LNCaP clone FGC (cell line): ENCODE data around the gene RGS16.

ENCODE experiments used
- DNase-seq: peaks from one replicate; pipeline ENCODE4 v3.0.0-alpha.2; 2011; ENCODE audit warnings: low read depth
- H3K4me3 ChIP-seq: 2 replicates; pipeline ENCODE4 v1.5.1; 2011; ENCODE audit warnings: mild to moderate bottlenecking, low read depth, low read length, control low read depth
- TF ChIP-seq, protein P1 (sequence below): IDR thresholded peaks from 2 replicates; pipeline ENCODE4 v1.5.1; 2012; ENCODE audit warnings: mild to moderate bottlenecking; ENCODE audit not compliant: control insufficient read depth, insufficient read depth; ENCODE audit errors: extremely low read depth

The RGS16 gene

DNA sequence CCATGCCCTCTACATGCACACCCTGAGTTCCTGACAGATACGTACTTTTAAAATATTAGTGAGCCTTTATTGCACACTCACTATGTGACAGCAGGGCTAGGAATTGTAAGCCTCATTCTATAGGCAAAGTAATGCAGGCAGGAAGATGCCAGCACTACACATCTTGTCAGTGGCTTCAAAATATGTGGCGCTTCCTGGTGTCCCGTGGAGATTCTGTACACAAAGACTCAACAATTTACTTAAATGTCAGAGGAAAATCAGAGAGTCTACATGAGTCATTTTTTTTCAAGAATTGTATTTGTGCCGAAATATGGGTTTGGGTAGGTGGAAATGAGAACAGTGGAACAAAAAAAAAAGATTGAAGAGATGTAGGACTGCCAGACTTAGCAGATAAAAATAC, 42.7 kb downstream of the RGS16 start:
- no peak overlapping the region for H3K4me3 ChIP-seq
- TF ChIP-seq, protein P1, sequence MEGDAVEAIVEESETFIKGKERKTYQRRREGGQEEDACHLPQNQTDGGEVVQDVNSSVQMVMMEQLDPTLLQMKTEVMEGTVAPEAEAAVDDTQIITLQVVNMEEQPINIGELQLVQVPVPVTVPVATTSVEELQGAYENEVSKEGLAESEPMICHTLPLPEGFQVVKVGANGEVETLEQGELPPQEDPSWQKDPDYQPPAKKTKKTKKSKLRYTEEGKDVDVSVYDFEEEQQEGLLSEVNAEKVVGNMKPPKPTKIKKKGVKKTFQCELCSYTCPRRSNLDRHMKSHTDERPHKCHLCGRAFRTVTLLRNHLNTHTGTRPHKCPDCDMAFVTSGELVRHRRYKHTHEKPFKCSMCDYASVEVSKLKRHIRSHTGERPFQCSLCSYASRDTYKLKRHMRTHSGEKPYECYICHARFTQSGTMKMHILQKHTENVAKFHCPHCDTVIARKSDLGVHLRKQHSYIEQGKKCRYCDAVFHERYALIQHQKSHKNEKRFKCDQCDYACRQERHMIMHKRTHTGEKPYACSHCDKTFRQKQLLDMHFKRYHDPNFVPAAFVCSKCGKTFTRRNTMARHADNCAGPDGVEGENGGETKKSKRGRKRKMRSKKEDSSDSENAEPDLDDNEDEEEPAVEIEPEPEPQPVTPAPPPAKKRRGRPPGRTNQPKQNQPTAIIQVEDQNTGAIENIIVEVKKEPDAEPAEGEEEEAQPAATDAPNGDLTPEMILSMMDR, result no peak
- no peak for DNase-seq

DNA sequence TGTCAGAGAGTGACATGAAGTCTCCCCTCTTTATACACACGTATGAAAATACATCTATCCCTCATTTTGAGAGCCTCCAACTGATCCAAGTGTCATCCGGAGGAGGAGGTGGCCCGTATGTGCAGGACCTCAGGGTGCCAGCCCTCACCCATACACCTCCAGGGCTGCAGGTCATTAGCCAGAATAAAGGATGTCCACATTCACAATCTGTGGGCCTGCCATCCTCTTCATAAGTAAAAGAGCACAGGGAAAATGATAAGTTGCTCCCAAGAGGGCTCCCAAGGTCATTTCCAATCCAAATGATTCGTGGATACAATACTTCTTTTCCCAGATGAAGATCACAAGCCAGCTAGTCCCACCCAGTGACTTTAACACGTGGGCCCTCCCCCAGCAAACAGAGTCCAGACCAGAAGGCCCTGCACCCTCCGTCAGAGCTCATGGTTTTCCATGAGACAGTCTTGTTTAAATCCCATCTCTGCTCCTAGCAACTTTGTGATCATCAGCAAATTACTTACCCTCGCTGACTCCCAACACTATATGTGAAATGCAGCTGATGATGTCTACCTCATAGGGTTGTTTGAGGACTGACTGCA, 43.7 kb downstream of the RGS16 start:
- TF ChIP-seq, protein P1, result no peak
- no peak for DNase-seq
- H3K4me3 ChIP-seq, result no peak overlapping the region

DNA sequence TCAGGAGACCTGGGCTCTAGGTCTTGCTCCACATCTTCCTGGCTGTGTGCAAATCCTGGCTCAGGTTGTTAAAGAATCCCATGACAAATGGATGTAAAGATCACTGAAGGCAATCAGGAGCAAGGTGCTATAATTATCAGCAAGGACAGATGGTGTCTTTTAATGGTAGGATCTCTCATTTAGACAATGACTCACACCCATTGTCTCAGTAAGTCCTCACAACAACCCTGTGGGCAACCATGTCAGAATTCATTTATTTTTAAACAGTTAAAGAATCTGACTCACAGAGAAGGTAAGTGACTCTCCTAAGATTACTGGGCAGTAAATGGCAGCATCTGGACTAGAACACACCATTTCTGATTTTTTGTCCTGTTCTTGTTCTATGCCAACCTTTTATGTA, 47.9 kb downstream of the RGS16 start:
- no peak for DNase-seq
- TF ChIP-seq, protein P1, result no peak

DNA sequence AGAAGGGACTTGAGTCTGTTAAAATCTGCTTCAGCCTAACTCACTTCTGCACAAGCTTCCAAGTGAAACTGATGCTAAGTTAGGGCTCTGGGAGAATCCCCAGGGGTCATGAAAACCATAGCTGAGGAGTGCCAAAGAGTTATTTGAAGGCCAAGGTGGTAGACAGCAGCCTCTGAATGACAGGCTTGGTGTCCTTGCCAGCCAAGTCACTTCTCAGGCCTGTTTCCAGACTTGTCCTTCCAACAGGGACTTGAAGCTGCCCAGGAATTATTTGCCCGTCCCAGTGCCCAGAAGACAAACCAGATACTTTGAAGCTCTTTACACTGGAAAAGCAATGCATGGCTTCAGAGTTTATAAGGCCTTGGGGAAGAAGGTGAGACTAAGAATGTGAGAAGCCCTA, 48.7 kb downstream of the RGS16 start:
- H3K4me3 ChIP-seq, result no peak overlapping the region
- TF ChIP-seq, protein P1, result no peak
- no peak for DNase-seq

More for the DNA sequence above, 47.9 kb downstream of the RGS16 start:
- no peak overlapping the region for H3K4me3 ChIP-seq

DNA sequence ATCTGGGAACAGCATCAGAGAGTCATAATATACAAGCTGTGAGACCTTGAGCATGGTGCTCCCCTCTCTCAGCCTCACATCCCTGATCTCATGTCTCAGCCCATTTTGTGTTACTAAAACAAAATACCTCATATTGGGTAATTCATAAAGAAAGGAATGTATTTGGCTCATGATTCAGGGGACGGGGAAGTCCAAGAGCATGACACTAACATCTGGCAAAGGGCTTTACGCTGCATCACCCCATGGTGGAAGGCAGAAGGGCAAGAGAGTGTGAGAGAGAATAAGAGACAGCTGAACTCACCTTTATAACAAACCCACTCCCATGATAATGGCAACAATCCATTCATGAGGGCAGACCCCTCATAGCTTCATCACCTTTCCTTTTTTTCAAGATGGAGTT, 51.7 kb downstream of the RGS16 start:
- TF ChIP-seq, protein P1, result no peak
- H3K4me3 ChIP-seq, result no peak overlapping the region
- no peak for DNase-seq

DNA sequence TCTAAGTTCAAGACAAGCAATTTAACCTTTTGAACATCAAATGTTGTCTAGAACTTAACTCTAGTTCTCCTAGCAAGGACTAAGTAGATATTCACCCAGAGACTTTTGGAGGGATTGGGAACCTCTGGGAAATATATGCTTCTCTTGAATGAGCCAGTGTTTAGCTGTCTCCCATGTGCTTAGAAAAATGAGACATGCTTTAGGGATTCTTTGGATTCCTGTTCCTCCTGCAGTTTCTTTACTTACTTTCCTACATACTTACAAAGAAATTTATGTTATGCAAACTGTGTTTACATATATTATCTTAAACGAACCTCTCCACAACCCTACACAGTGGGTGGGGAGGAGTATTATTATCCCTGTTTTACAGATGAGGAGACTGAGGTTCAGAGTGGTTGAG, 54.4 kb downstream of the RGS16 start:
- TF ChIP-seq, protein P1, result no peak
- no peak overlapping the region for H3K4me3 ChIP-seq
- no peak for DNase-seq

DNA sequence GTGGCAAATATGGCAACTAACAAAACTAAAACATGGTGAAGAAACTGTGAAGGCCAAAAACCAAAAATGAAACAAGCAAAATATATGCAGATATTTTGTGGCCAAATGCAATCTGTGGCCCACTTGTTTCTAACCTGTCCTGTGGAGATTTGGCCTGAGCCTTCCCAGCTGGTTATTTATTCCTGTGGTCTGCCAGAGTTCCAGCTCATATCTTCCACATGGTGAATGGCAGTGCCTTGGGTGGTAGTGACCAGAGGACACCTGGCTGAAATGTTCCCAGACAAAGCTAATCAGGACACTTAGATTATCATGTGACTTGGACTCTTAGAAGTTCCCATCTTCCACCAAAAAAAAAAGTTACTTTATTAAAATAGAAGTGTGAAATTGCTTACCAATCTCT, 54.8 kb downstream of the RGS16 start:
- no peak for DNase-seq
- H3K4me3 ChIP-seq, result no peak overlapping the region
- TF ChIP-seq, protein P1, result no peak
